C4-2B (cell line): ENCODE data around the gene FAM110A.

Source experiments
- CTCF ChIP-seq: fragments of 450-650 bp; conservative IDR thresholded peaks from 2 replicates; pipeline ENCODE4 v1.5.1; 2017; ENCODE audit warnings: mild to moderate bottlenecking
- ZFX ChIP-seq: fragments of 450-650 bp; IDR thresholded peaks from 2 replicates; pipeline ENCODE4 v1.6.1; 2017

GRCh38 chr20:821046-821730, 12.3 kb upstream of the FAM110A start:
- TF ChIP-seq CTCF (no peak), ZFX (no peak)
